A549 (cell line): ENCODE data around the gene ARL3. TPM values are rescaled to one million over a fixed set of nuclear protein-coding genes. Genes with fewer than 3 reads are reported as not detected.

Experiments
- ATAC-seq, 2 experiments: fragments of 200-7000 bp in 1 of 2; fragments of >200 bp in 1 of 2; cut with Nextera tagmentation in 1 of 2; cut with Tn5 transposase in 1 of 2; 3 replicates each; pipeline versions ENCODE4 v1.8.0 to v1.9.1; 2018 to 2020; ENCODE audit warnings: mild to moderate bottlenecking in 1 of 2, moderate library complexity in 1 of 2
- CTCF ChIA-PET: fragments of 300-600 bp; sonication (Branson Sonifier 250); formaldehyde crosslinking; extraction: SDS; loops from one replicate; lab custom pipeline; 2021; ENCODE audit warnings: antibody characterized with exemption, inconsistent platforms; lab: Yijun Ruan, JAX
- POLR2A ChIA-PET: fragments of 350-600 bp; formaldehyde crosslinking; extraction: SDS; loops from one replicate; lab custom pipeline; 2021; ENCODE audit warnings: antibody characterized with exemption, inconsistent platforms; lab: Yijun Ruan, JAX
- DNase-seq, 2 experiments: peaks; one replicate each; pipeline versions ENCODE4 v3.0.0 to v3.0.0-alpha.2; 2011 to 2016; ENCODE audit warnings: low read depth in 1 of 2, low spot score in 1 of 2
- FAIRE-seq: peaks from 2 replicates; lab custom pipeline; 2011; peaks lifted over from hg19 to GRCh38; lab: Jason Lieb, UNC
- H3K27ac ChIP-seq, 2 experiments: fragments of >200 bp; sonication (Bioruptor Twin); formaldehyde crosslinking; 3 replicates each; pipeline ENCODE4 v1.5.1; 2016 to 2017
- H3K4me1 ChIP-seq: fragments of >200 bp; sonication (Bioruptor Twin); formaldehyde crosslinking; 3 replicates; pipeline ENCODE4 v1.6.1; 2016
- H3K4me2 ChIP-seq: fragments of >200 bp; sonication (Bioruptor Twin); formaldehyde crosslinking; 3 replicates; pipeline ENCODE4 v1.6.1; 2016
- H3K4me3 ChIP-seq: fragments of >200 bp; sonication (Bioruptor Twin); formaldehyde crosslinking; 3 replicates; pipeline ENCODE4 v1.5.1; 2016
- H3K9me3 ChIP-seq: fragments of >200 bp; sonication (Bioruptor Twin); formaldehyde crosslinking; 3 replicates; pipeline ENCODE4 v1.6.1; 2016
- ATOH8 ChIP-seq: fragments of 250-450 bp; sonication (Bioruptor Pico); IDR thresholded peaks from 2 replicates; pipeline ENCODE4 v1.5.0; 2020; ENCODE audit warnings: low read depth, mild to moderate bottlenecking, moderate library complexity
- BHLHE40 ChIP-seq: IDR thresholded peaks from 2 replicates; pipeline ENCODE4 v1.6.1; 2012; ENCODE audit warnings: low read depth, low read length, inconsistent platforms
- CBX2 ChIP-seq: fragments of 200-600 bp; sonication (generic); IDR thresholded peaks from 2 replicates; pipeline ENCODE4 v1.6.1; 2016; ENCODE audit warnings: low read depth, mild to moderate bottlenecking, borderline replicate concordance
- CEBPB ChIP-seq, 2 experiments: fragments of >200 bp in 1 of 2; sonication (Bioruptor Twin) in 1 of 2; formaldehyde crosslinking in 1 of 2; IDR thresholded peaks; 2 replicates each; pipeline ENCODE4 v1.6.1; 2012 to 2016
- EP300 ChIP-seq, 2 experiments: fragments of >200 bp; sonication (Bioruptor Twin); formaldehyde crosslinking; IDR thresholded peaks; 2 replicates in 1 of 2; 3 replicates in 1 of 2; pipeline ENCODE4 v1.6.1; 2016 to 2017
- ESRRA ChIP-seq: fragments of 150-350 bp; IDR thresholded peaks from 2 replicates; pipeline ENCODE4 v1.6.1; 2014; ENCODE audit warnings: mild to moderate bottlenecking, low read length, borderline replicate concordance
- HOXA7 ChIP-seq: fragments of 250-450 bp; sonication (Bioruptor Pico); IDR thresholded peaks from 2 replicates; pipeline ENCODE4 v1.5.0; 2020; ENCODE audit warnings: mild to moderate bottlenecking, moderate library complexity
- HOXB13 ChIP-seq: fragments of 250-450 bp; sonication (Bioruptor Pico); IDR thresholded peaks from 2 replicates; pipeline ENCODE4 v1.5.0; 2020; ENCODE audit warnings: low read depth, mild to moderate bottlenecking, moderate library complexity
- JUN ChIP-seq, 2 experiments: fragments of >200 bp; sonication (Bioruptor Twin); formaldehyde crosslinking; IDR thresholded peaks; 2 replicates in 1 of 2; 3 replicates in 1 of 2; pipeline ENCODE4 v1.6.1; 2016 to 2017
- KDM5A ChIP-seq: fragments of 200-600 bp; sonication (generic); IDR thresholded peaks from 2 replicates; pipeline ENCODE4 v1.6.1; 2016; ENCODE audit warnings: antibody characterized with exemption, mild to moderate bottlenecking
- PHF8 ChIP-seq: fragments of 200-600 bp; sonication (generic); IDR thresholded peaks from 2 replicates; pipeline ENCODE4 v1.6.1; 2016; ENCODE audit warnings: low read depth, mild to moderate bottlenecking, antibody characterized with exemption, moderate library complexity, borderline replicate concordance
- RARB ChIP-seq: fragments of 250-450 bp; sonication (Bioruptor Pico); IDR thresholded peaks from 2 replicates; pipeline ENCODE4 v1.8.0; 2021; ENCODE audit warnings: mild to moderate bottlenecking, moderate library complexity
- REST ChIP-seq: fragments of 200-600 bp; sonication (generic); IDR thresholded peaks from 2 replicates; pipeline ENCODE4 v1.6.1; 2016; ENCODE audit warnings: antibody characterized with exemption, mild to moderate bottlenecking, moderate library complexity
- RNF2 ChIP-seq: fragments of 200-600 bp; sonication (generic); IDR thresholded peaks from 2 replicates; pipeline ENCODE4 v1.6.1; 2016; ENCODE audit warnings: low read depth, mild to moderate bottlenecking, antibody characterized with exemption, moderate library complexity, borderline replicate concordance
- TFCP2L1 ChIP-seq: fragments of 250-450 bp; sonication (Bioruptor Pico); IDR thresholded peaks from 2 replicates; pipeline ENCODE4 v1.5.0; 2021; ENCODE audit warnings: mild to moderate bottlenecking
- ZSCAN20 ChIP-seq: fragments of 250-450 bp; sonication (Bioruptor Pico); IDR thresholded peaks from 2 replicates; pipeline ENCODE4 v1.8.0; 2022; ENCODE audit warnings: mild to moderate bottlenecking, moderate library complexity
- WGBS: methylation state at CpG from one replicate; pipeline ENCODE4 v1.1.6; 2017; ENCODE audit errors: missing lambda C conversion rate; 5-methylcytosine and 5-hydroxymethylcytosine counted together
- polyA plus RNA-seq, 4 experiments: library from polyadenylated mRNA; depleted of rRNA in 3 of 4; stranded (reverse); fragments of >200 nt; fragmentation: RNase III in 1 of 4; extraction: RNeasy Plus Mini Kit Qiagen cat#74134 plus additional on column Dnase treatment in 1 of 4; gene quantifications; 2 replicates in 3 of 4; 3 replicates in 1 of 4; pipeline ENCODE4 v1.2.3, GENCODE V29; 2011 to 2017
- TF ChIP-seq, protein P1 (sequence below): IDR thresholded peaks from 2 replicates; pipeline ENCODE4 v1.6.1; 2012
- TF ChIP-seq, protein P2 (sequence below): fragments of >200 bp; sonication (Bioruptor Twin); formaldehyde crosslinking; IDR thresholded peaks from 3 replicates; pipeline ENCODE4 v1.5.1; 2016
- TF ChIP-seq, protein P3 (sequence below): fragments of >200 bp; sonication (Bioruptor Twin); formaldehyde crosslinking; IDR thresholded peaks from 3 replicates; pipeline ENCODE4 v1.6.1; 2016
- TF ChIP-seq, protein P4 (sequence below): fragments of 250-450 bp; sonication (Bioruptor Pico); IDR thresholded peaks from 2 replicates; pipeline ENCODE4 v1.5.0; 2021; ENCODE audit warnings: mild to moderate bottlenecking, moderate library complexity, borderline replicate concordance

ARL3 gene
- polyA plus RNA-seq, 2 of the 4 experiments (the other 2 are of a cell fraction) = 20.2 to 21.3 TPM

DNA sequence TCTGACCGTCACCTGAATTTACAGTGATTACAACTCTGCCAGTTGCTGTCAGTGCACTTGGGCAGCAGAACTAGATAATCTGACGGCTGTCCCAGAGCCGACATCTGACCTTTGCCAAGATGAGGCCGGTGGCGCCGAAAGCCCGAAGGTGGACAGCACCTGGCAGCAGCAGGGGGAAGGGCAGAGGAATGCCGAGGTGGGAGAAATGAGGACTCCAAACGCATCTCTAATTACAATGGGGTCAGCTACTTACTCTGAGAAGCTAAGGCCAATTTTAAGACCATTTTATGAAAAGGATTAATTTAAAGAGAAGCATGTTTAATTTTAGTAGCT lies 36.2 kb downstream of the ARL3 start:
- no peak for TF ChIP-seq RNF2
- TF ChIP-seq JUN (IDR thresholded peaks at IDR 0.05) = no peak
- no peak for TF ChIP-seq RARB (CRISPR knock-in tag)
- TF ChIP-seq, protein P1, sequence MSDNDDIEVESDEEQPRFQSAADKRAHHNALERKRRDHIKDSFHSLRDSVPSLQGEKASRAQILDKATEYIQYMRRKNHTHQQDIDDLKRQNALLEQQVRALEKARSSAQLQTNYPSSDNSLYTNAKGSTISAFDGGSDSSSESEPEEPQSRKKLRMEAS = no peak
- TF ChIP-seq TFCP2L1 = no peak
- no peak for TF ChIP-seq ATOH8 (CRISPR knock-in tag)
- TF ChIP-seq REST = no peak
- TF ChIP-seq KDM5A = no peak
- no peak for TF ChIP-seq BHLHE40
- TF ChIP-seq CEBPB (IDR thresholded peaks at IDR 0.05) = no peak
- no peak for TF ChIP-seq ESRRA
- TF ChIP-seq, protein P2, sequence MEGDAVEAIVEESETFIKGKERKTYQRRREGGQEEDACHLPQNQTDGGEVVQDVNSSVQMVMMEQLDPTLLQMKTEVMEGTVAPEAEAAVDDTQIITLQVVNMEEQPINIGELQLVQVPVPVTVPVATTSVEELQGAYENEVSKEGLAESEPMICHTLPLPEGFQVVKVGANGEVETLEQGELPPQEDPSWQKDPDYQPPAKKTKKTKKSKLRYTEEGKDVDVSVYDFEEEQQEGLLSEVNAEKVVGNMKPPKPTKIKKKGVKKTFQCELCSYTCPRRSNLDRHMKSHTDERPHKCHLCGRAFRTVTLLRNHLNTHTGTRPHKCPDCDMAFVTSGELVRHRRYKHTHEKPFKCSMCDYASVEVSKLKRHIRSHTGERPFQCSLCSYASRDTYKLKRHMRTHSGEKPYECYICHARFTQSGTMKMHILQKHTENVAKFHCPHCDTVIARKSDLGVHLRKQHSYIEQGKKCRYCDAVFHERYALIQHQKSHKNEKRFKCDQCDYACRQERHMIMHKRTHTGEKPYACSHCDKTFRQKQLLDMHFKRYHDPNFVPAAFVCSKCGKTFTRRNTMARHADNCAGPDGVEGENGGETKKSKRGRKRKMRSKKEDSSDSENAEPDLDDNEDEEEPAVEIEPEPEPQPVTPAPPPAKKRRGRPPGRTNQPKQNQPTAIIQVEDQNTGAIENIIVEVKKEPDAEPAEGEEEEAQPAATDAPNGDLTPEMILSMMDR = no peak
- no peak for TF ChIP-seq HOXB13
- no peak for TF ChIP-seq HOXA7 (CRISPR knock-in tag)
- no peak for TF ChIP-seq PHF8
- TF ChIP-seq, protein P3, sequence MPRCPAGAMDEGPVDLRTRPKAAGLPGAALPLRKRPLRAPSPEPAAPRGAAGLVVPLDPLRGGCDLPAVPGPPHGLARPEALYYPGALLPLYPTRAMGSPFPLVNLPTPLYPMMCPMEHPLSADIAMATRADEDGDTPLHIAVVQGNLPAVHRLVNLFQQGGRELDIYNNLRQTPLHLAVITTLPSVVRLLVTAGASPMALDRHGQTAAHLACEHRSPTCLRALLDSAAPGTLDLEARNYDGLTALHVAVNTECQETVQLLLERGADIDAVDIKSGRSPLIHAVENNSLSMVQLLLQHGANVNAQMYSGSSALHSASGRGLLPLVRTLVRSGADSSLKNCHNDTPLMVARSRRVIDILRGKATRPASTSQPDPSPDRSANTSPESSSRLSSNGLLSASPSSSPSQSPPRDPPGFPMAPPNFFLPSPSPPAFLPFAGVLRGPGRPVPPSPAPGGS = no peak
- TF ChIP-seq ZSCAN20 = no peak
- TF ChIP-seq CBX2 = no peak
- TF ChIP-seq, protein P4, sequence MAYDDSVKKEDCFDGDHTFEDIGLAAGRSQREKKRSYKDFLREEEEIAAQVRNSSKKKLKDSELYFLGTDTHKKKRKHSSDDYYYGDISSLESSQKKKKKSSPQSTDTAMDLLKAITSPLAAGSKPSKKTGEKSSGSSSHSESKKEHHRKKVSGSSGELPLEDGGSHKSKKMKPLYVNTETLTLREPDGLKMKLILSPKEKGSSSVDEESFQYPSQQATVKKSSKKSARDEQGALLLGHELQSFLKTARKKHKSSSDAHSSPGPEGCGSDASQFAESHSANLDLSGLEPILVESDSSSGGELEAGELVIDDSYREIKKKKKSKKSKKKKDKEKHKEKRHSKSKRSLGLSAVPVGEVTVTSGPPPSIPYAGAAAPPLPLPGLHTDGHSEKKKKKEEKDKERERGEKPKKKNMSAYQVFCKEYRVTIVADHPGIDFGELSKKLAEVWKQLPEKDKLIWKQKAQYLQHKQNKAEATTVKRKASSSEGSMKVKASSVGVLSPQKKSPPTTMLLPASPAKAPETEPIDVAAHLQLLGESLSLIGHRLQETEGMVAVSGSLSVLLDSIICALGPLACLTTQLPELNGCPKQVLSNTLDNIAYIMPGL (CRISPR knock-in tag) = no peak
- no peak for TF ChIP-seq EP300 (IDR thresholded peaks at IDR 0.05)
- H3K4me3 ChIP-seq = no peak overlapping the region
- no peak overlapping the region for H3K27ac ChIP-seq
- H3K4me1 ChIP-seq = 0 out of 3 replicates have a peak, but pooled peaks cover 4% of the 10 kb centered on the region
- 87% methylated on average over 9 of the region's 9 CpGs for WGBS
- DNase-seq = no peak
- ChIA-PET CTCF (interaction anchor here (0.8 to 7.3 kb wide), 17 partner anchors 10 to 73 kb away, joined by 3 to 71 read pairs (median 5); partner anchors contain the start of gene ARL3), POLR2A (no interaction called here)
- no peaks in the 10 kb centered on the region for H3K9me3 ChIP-seq
- no peak overlapping the region for H3K4me2 ChIP-seq
- no peak for FAIRE-seq
- ATAC-seq = no peak
